CD1c-positive myeloid dendritic cell (primary cell): ENCODE measurements around the gene SLC38A8.
A peak's percentile ranks its signal among the peaks of the same experiment; 100 is the strongest.

Experiments
- DNase-seq: peaks from one replicate; pipeline ENCODE4 v3.0.0-alpha.2; 2016; ENCODE audit errors: extremely low spot score

Gene SLC38A8

DNA sequence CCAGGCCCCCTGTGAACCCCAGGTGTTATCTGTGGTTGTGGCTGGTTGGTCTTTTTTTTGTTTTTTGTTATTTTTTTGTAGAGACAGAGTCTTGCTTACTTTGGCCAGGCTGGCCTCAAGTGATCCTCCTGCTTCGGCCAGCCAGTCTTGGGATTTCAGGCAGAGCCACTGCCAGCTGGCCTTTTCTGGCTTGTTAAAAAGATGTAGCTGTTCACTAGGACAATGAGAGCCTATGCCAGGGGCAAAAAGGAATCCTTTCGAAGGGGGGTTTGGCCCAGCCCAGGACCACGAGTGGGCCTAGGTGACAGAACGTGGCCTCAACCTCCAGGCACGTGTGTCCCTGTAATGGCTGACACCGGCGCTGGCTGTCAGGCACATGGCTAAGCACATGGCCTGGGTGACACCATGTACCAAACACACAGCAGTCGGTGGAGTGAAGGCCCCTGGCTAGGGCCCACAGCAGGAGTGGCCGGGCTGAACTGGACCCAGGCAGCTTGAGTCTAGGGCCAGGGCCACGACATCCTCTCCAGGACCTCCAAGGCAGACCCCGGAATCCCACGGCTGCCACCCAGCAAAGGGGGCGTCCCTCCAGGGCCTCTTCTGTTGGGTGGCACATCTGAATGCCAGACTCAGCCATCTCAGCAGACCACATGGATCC lies 6.9 kb upstream of the SLC38A8 start:
- DNase-seq = no peak

- no peak for DNase-seq
These were observed 6.3 kb upstream of the SLC38A8 start for GRCh38 chr16:84048871-84049270.

GRCh38 chr16:84048270-84048669 lies 5.7 kb upstream of the SLC38A8 start:
- DNase-seq = no peak

GRCh38 chr16:84047626-84048025 lies 5.0 kb upstream of the SLC38A8 start:
- no peak for DNase-seq

GRCh38 chr16:84047206-84047605 lies 4.6 kb upstream of the SLC38A8 start:
- no peak for DNase-seq

- no peak for DNase-seq
These were observed 3.3 kb upstream of the SLC38A8 start for GRCh38 chr16:84045818-84046470.

GRCh38 chr16:84045001-84045817 lies 2.6 kb upstream of the SLC38A8 start:
- DNase-seq = no peak

GRCh38 chr16:84044118-84044488 lies 1.5 kb upstream of the SLC38A8 start:
- peak; percentile 29 for DNase-seq

- DNase-seq = no peak
These were observed 1.0 kb upstream of the SLC38A8 start for GRCh38 chr16:84043486-84044117.

- no peak for DNase-seq
These were observed 387 bp upstream of the SLC38A8 start for GRCh38 chr16:84042879-84043485.

DNA sequence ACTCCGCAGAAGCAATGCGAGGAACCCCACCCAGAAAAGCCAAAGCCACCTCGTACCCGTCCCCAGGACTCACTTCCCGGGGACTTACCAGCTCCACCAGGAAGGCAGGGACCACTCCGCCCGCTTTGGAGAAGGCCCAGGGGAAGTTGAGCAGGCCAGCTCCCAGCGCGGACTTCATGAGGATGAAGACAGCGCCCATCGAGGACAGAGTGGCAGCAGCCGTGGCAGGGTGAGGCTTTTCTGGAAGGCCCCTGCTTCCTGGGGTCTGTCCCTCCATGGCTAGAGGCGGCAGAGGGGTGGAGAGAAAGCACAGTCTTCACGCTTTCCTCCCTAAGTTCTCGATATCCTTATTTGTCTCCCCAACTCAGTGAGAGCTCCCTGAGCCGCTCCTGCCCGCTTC lies 714 bp downstream of the SLC38A8 start:
- DNase-seq = no peak

- no peak for DNase-seq
These were observed 1.5 kb downstream of the SLC38A8 start for GRCh38 chr16:84040823-84041820.

DNA sequence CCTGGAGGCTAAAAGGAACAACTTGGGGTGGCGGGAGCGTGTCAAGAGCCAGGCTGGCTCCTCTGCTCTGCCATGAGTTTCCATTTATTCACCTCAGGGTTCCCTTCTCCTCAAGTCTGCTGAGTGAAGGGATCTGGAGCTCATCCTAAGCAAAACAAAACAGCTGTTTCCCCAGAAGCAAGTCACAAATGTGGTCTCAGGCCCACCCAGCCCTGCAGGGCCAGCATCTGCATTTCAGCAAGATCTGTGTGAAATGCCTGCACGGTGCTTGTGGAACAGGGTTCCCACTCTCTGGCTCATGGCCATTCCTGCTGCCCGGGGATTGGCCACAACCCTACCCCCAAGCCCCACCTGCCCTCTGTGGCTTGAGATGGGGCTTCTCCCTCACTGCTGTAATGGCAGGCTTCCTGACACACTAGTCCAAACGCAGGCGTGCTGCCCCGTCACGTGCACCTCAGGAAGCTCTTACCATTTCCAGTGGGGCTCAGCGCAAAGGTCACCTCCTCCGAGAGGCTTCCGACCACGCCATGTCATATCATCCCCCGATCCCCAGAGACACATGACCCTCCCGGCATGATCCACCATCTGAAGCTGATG lies 2.3 kb downstream of the SLC38A8 start:
- no peak for DNase-seq

DNA sequence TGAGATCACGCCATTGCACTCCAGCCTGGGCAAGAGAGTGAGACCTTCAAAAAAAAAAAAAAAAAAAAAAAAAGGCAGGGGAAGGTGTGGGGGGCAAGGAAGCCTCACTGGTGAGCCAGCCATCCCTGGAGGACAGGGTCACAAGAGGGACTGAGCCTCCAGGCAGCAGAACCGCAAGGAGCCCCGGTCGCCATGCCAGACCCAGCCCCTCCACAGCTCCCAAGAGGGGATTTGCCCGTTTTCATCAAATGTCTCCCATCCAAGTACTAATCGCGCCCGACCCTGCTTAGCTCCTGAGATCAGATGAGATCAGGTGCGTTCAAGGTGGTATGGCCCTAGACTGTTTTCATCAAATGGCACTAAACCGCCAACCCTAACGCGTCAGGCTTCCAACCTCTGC lies 2.9 kb downstream of the SLC38A8 start:
- no peak for DNase-seq

- no peak for DNase-seq
These were observed 4.1 kb downstream of the SLC38A8 start for GRCh38 chr16:84038469-84038868.

- no peak for DNase-seq
These were observed 5.6 kb downstream of the SLC38A8 start for GRCh38 chr16:84036982-84037425.

DNA sequence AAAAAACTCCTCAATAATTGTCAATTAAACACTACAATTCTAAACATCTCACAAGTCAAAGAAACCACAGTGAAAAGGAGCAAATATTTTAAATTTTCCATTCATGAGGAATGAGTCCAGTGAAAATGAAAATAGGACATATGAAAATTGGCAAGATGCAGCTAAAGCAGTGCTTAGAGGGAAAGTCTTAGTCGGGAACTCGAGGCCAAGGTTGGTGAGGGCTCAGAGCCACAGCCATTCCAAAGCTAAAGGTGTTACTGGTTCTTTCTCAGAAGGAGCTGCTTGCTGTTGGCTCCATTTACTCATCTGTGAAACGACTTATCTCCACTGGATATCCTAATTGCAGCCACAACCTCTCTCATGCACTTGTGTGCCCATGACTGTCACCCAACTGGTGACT lies 6.5 kb downstream of the SLC38A8 start:
- no peak for DNase-seq

GRCh38 chr16:84034516-84034915 lies 8.1 kb downstream of the SLC38A8 start:
- no peak for DNase-seq

DNA sequence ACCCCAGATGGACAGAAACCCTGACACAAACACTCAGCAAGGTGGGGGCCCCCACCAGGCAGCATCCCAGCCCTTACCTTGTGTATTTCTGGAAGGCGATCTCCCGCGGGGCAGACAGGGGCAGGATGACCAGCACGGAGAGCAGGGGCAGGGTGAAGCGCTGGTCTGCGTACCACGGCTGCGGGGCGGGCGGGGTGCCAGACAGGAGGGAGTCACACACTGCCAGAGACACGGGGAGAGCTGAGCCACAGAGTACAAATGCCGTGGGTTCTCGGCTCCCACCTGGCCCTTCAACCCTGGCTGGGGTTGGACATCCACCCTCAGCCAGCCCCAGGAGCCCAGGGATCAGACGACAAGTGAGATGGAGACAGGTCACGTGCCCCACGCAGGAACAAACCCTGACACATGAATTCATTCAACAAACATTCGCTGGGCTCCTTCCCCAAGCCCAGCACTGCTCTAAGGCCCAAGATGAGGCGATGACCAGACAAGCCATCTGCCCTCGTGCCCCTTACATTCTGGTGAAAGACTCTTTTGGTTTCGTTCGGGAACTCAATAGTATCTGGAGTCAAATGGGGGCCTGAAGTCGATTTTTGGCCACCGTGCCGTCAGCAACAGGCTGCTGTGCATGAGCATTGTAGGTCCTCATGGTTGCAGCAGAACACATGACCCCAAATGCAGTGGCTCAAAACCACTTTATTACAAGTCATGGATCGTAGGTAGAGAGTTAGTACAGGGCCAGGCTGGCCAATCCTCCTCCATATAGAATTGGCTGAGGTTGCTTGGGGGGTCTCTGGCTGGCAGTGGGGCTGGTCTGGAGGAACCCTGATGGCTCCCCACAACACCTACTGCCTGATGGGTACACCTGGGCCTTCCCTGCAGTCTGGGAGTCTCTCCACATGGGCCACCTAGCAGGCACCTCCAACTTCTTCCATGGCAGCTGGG lies 9.1 kb downstream of the SLC38A8 start:
- no peak for DNase-seq
